ENCODE data around the gene IL1RN. TPM values are rescaled to one million over a fixed set of nuclear protein-coding genes. Genes with fewer than 3 reads are reported as not detected.

The IL1RN gene, protein sequence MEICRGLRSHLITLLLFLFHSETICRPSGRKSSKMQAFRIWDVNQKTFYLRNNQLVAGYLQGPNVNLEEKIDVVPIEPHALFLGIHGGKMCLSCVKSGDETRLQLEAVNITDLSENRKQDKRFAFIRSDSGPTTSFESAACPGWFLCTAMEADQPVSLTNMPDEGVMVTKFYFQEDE
- total RNA-seq = not detected in 2 replicates

GRCh38 chr2:113126845-113127645 is at the start of gene IL1RN:
Gene IL1RN (plus strand): TSS chr2:113127598. CDS start chr2:113127625, 27 bp downstream.

DNA sequence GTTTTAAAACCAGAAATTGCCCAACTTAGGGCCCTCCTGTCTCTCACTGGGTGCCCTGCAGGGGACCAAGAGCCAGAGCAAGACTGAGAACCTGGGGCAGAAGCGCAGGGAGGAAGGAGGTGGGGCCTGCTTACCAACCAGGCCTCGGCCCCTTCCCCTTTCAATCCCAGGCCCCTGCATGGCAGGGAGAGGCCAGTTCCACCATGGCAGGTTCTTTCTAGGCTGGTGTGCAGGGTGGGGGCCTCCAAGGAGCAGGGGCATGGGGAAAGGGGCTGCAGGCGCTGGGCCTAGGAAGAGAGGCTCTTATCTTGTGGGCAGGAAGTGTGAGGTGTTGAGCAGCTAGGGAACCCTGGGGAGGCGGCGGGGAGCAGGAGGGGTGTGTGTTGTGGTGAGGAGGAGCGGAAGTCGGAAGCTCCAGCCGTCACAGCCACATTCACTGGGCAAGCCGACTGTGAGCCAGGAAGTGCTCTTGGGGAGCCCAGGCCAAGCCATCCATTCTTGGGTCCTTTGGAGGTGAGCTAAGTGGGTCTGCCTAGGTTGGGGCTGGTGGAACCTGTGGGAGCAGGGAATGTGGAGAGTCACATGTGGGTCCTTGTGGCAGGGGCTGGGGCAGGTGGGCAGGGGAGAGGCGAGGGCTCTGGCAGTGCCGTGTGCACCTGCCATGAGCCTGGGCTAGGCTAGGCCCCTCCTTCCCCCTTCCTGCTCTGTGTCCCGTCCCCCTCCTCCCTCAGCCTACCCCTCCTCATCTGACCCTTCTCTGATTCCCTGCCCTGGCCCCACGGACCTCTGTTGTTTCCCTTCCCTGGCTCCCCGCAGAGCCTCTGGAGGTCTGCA is 46.4 kb downstream of the IL1RN start, which contains the start of gene PSD4:
PSD4 (plus strand) TSS at position 430 of the 834 bp plus-strand sequence. CDS start 8,486 bp downstream, outside the sequence.

Other genes with a start within 250 kb of the IL1RN start
- not detected in 2 replicates for gene IL37, start 216.4 kb upstream of the IL1RN start, total RNA-seq
- not detected in 2 replicates for gene IL36G, start 149.6 kb upstream of the IL1RN start, total RNA-seq
- not detected in 2 replicates for gene IL36A, start 122.1 kb upstream of the IL1RN start, total RNA-seq
- not detected in 2 replicates for gene IL36B, start 74.7 kb upstream of the IL1RN start, total RNA-seq
- gene IL36RN, start 68.4 kb upstream of the IL1RN start, total RNA-seq = not detected in 2 replicates
- not detected in 2 replicates for gene IL1F10, start 59.6 kb upstream of the IL1RN start, total RNA-seq
- gene PSD4, start 46.4 kb downstream of the IL1RN start, total RNA-seq = 3.2 and 4.6 TPM in 2 replicates
- gene PAX8, start 151.3 kb downstream of the IL1RN start, total RNA-seq = 0.18 and 0.86 TPM in 2 replicates